ENCODE data around the gene ZNF385C. TPM values are rescaled to one million over a fixed set of nuclear protein-coding genes. Genes with fewer than 3 reads are reported as not detected.

The ZNF385C gene
- total RNA-seq, 2 experiments from 2014 or later: not detected

DNA sequence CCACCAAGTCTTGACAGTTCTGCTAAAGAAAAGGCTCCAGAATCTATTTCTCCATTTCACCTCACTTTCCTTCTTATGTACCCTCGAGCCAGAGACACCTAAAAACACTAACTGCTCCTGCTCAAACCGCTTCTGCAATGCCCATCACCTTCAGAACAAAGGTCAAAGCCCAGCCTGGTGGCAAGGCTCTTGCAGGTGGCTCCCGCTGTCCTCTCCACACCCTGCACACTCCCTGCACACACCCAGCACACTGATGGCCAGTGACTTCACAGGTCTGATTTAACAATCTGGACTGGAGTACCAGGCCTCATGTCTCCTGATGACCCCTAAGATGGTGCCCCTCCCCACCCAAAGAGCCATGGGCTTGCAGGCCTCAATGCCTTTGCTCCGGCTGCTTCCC, 38.0 kb downstream of the ZNF385C start:
- Mint-ChIP-seq H3K4me1 (peaks cover 32% of the 10 kb centered on the region), H3K4me3 (no peak overlapping the region), H3K27me3 (no peaks in the 10 kb centered on the region), H3K9me3 (no peaks in the 10 kb centered on the region), H3K27ac (no peak overlapping the region), H3K36me3 (ENCODE audit: low read depth) (no peaks in the 10 kb centered on the region)
- no peak for DNase-seq
- ChIA-PET CTCF (interaction anchor here (1.0 to 1.2 kb wide), 2 partner anchors 21 to 35 kb away, joined by 3 read pairs; no protein-coding TSS in a partner anchor), POLR2A (no interaction called here)

DNA sequence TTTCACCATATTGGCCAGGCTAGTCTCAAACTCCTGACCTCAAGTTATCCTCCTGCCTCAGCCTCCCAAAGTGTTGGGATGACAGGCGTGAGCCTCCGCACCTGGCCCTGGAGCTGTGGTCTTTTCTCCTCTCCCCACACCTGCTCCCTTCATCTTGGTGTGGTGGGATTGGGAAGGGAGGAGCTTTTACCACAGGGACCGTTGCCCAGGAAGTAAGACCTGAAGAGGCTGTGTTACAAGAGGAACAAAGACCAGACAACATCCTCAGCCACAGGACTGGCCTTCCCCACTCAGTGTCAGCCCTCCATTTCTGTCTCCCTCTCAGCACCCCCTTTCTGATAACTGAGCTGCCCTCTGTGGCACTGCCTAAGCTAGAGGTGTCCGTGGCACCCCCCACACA, 38.5 kb downstream of the ZNF385C start:
- Mint-ChIP-seq H3K4me1 (peaks cover 28% of the 10 kb centered on the region), H3K4me3 (no peak overlapping the region), H3K9me3 (no peaks in the 10 kb centered on the region), H3K27me3 (peaks cover 3% of the 10 kb centered on the region), H3K27ac (no peak overlapping the region), H3K36me3 (ENCODE audit: low read depth) (no peaks in the 10 kb centered on the region)
- ChIA-PET POLR2A (no interaction called here), CTCF (interaction anchor here (1.2 to 1.3 kb wide), 2 partner anchors 13 to 34 kb away, joined by 3 to 5 read pairs; no protein-coding TSS in a partner anchor)
- DNase-seq: no peak

DNA sequence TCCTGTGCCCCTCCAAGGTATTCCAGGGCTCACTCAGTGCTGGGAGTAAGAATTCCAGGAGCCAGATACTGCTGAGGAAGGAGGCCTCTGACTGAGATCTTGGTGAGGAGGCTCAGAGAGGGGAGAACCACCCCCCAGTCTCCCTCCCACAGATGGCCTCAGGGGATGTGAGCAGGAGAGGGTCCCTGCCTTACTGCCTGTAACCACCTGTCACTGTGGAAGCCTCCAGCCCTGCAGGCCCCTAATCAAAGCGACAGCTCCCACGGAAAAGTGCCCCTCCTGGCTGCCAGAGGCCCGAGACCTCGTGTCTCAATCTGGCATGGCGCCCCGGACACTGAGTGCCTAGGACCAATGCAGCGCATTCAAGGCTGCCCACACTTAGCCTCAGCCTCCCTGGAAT, 40.2 kb downstream of the ZNF385C start:
- no peak overlapping the region for H3K4me3 Mint-ChIP-seq
- CTCF ChIA-PET: interaction anchor here (0.5 kb wide), 1 partner anchor 158 kb away, joined by 4 read pairs; no protein-coding TSS in a partner anchor
- no peaks in the 10 kb centered on the region for H3K36me3 Mint-ChIP-seq (ENCODE audit: low read depth)
- H3K27me3 Mint-ChIP-seq: peaks cover 17% of the 10 kb centered on the region
- no peak overlapping the region for H3K27ac Mint-ChIP-seq
- POLR2A ChIA-PET: interaction anchor here (0.6 kb wide), 1 partner anchor 23 kb away, joined by 4 read pairs; no protein-coding TSS in a partner anchor
- no peak for DNase-seq
- H3K4me1 Mint-ChIP-seq: peaks cover 11% of the 10 kb centered on the region
- H3K9me3 Mint-ChIP-seq: no peaks in the 10 kb centered on the region

GRCh38 chr17:42056635-42057034, 41.6 kb downstream of the ZNF385C start:
- DNase-seq: no peak
- peaks cover 5% of the 10 kb centered on the region for H3K4me1 Mint-ChIP-seq
- H3K27ac Mint-ChIP-seq: no peak overlapping the region
- H3K36me3 Mint-ChIP-seq (ENCODE audit: low read depth): no peaks in the 10 kb centered on the region
- H3K27me3 Mint-ChIP-seq: peaks cover 29% of the 10 kb centered on the region
- ChIA-PET POLR2A (no interaction called here), CTCF (interaction anchor here (0.8 to 1.6 kb wide), 6 partner anchors 9 to 253 kb away, joined by 3 to 4 read pairs (median 3); partner anchors contain the start of gene ACLY)
- no peaks in the 10 kb centered on the region for H3K9me3 Mint-ChIP-seq
- H3K4me3 Mint-ChIP-seq: no peak overlapping the region

DNA sequence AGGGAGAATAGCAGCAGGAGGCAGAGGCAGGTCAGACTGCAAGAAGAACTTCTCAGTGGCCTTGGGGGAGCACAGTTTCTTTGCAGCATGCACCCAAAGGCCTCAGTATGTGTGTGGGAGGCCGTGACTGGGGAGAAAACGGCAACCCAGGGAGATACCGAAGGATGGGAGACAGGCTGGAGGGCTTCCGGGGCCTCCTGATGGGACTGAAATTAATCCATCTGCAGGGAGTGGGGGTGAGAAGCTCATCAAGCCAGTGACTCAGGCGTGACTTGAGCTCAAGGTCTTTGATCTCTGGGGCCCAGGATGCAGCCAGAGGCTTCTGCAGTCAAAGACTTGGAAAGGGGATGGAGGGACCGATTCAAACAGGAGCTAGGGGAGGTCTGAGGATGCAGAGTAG, 42.8 kb downstream of the ZNF385C start:
- H3K27me3 Mint-ChIP-seq: peaks cover 39% of the 10 kb centered on the region
- no peak overlapping the region for H3K4me3 Mint-ChIP-seq
- CTCF ChIA-PET: interaction anchor here (0.6 to 1.6 kb wide), 5 partner anchors 10 to 126 kb away, joined by 3 to 4 read pairs (median 3); no protein-coding TSS in a partner anchor
- no peaks in the 10 kb centered on the region for H3K36me3 Mint-ChIP-seq (ENCODE audit: low read depth)
- H3K27ac Mint-ChIP-seq: no peak overlapping the region
- H3K4me1 Mint-ChIP-seq: peaks cover 11% of the 10 kb centered on the region
- POLR2A ChIA-PET: interaction anchor here (0.6 kb wide), 1 partner anchor 30 kb away, joined by 6 read pairs; no protein-coding TSS in a partner anchor
- no peaks in the 10 kb centered on the region for H3K9me3 Mint-ChIP-seq
- no peak for DNase-seq

DNA sequence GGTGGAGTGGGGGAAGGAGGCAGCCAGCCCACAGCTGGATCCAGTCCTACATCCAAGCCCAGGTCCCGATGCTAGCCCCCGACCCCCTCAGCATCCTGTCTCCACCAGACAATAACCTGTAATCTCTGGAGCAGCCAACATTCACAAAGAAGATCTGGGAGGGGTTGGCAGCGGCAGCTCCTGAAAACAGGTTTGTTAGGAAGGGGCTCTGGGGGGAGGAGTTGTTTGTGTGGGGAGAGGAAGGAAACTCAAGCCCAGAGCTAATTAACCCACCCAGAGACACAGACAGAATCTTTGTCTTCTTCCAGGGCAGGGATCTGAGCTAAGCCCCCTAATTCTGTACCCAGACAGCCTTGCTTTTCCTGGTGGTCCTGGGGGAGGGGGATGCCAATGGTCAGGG, 43.2 kb downstream of the ZNF385C start:
- peaks cover 7% of the 10 kb centered on the region for H3K4me1 Mint-ChIP-seq
- H3K27me3 Mint-ChIP-seq: peaks cover 39% of the 10 kb centered on the region
- no peak for DNase-seq
- ChIA-PET POLR2A (no interaction called here), CTCF (interaction anchor here (0.6 to 1.6 kb wide), 6 partner anchors 11 to 126 kb away, joined by 3 to 7 read pairs (median 4); no protein-coding TSS in a partner anchor)
- H3K4me3 Mint-ChIP-seq: no peak overlapping the region
- H3K27ac Mint-ChIP-seq: no peak overlapping the region
- H3K9me3 Mint-ChIP-seq: no peaks in the 10 kb centered on the region
- no peaks in the 10 kb centered on the region for H3K36me3 Mint-ChIP-seq (ENCODE audit: low read depth)

DNA sequence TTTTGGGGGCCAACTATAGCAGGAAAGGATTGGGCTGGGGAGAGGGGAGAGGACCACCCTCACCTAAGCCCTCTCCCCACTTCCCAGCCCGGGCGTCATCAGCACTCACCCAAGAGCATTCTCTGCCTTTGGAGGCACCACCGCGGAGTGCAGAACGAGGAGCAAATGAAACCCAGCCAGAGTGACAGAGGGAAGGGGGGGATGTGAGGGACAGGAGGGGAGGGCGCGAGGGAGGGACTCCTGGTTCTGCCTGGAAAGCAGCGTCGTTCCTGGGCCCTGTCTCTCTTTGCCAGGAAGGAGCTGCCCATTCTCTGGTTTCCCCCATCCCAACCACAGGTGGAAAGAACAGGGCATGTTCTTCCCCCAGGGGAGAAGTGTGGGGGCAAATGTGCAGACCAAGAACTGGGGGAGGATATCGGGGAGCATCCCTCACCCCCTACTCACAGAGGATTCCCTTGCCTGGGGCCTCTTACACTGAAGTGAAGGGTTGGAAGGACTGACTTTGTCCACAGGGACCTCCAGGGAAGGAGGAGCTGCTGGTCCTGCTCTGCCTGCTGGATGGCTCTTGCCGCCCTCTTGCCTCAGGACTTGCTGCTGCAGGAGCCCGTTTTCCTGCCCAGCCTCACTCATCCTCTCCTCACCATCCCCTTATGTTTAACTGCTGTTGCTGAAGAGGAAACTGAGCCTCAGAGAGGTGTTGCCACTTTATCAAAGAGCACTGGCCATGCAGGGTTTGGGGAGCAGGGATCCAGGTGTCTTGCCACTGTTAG, 44.4 kb downstream of the ZNF385C start:
- ChIA-PET POLR2A (no interaction called here), CTCF (interaction anchor here (1.6 kb wide), 1 partner anchor 28 kb away, joined by 7 read pairs; no protein-coding TSS in a partner anchor)
- no peak for DNase-seq
- Mint-ChIP-seq H3K4me1 (peaks cover 10% of the 10 kb centered on the region), H3K36me3 (ENCODE audit: low read depth) (no peaks in the 10 kb centered on the region), H3K4me3 (no peak overlapping the region), H3K27ac (no peak overlapping the region), H3K27me3 (peaks cover 49% of the 10 kb centered on the region), H3K9me3 (no peaks in the 10 kb centered on the region)

DNA sequence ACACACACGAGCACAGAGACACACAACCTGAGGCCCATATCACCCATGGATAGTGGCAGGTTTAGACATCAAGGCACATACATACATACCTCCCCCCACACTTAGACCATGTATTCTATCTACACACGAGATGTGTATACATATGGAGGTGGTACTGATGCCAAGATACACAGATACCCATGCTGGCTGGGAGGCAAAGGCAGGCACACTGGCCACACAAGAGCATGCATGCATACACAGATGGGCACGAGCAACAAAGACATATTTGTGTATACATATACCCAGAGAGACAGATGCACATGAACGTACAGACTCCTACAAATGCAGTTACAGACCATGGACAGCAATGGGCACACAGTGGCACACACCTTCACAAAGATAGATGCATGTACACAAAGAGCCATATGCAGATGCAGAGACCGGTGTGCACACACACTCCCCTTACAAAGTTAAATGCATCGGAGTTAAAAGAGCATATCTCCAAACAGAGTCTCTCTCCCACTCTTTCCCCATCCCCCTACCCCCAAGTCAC, 45.9 kb downstream of the ZNF385C start:
- Mint-ChIP-seq H3K27ac (no peak overlapping the region), H3K36me3 (ENCODE audit: low read depth) (no peaks in the 10 kb centered on the region), H3K9me3 (no peaks in the 10 kb centered on the region), H3K4me3 (no peak overlapping the region), H3K27me3 (peaks cover 58% of the 10 kb centered on the region), H3K4me1 (peaks cover 10% of the 10 kb centered on the region)
- no peak for DNase-seq
- CTCF ChIA-PET: interaction anchor here (1.6 kb wide), 2 partner anchors 11 to 13 kb away, joined by 3 to 4 read pairs; no protein-coding TSS in a partner anchor
- POLR2A ChIA-PET: no interaction called here

GRCh38 chr17:42051645-42052044, 46.6 kb downstream of the ZNF385C start:
- H3K27me3 Mint-ChIP-seq: peaks cover 58% of the 10 kb centered on the region
- no peak overlapping the region for H3K27ac Mint-ChIP-seq
- H3K36me3 Mint-ChIP-seq (ENCODE audit: low read depth): no peaks in the 10 kb centered on the region
- no peak overlapping the region for H3K4me3 Mint-ChIP-seq
- ChIA-PET POLR2A (no interaction called here), CTCF (interaction anchor here (1.2 to 1.6 kb wide), 3 partner anchors 10 to 12 kb away, joined by 3 to 4 read pairs (median 3); no protein-coding TSS in a partner anchor)
- H3K4me1 Mint-ChIP-seq: peaks cover 10% of the 10 kb centered on the region
- no peaks in the 10 kb centered on the region for H3K9me3 Mint-ChIP-seq
- no peak for DNase-seq

- peaks cover 10% of the 10 kb centered on the region for H3K4me1 Mint-ChIP-seq
- POLR2A ChIA-PET: no interaction called here
- H3K27ac Mint-ChIP-seq: no peak overlapping the region
- DNase-seq: no peak
- H3K4me3 Mint-ChIP-seq: peak overlapping the region; percentile 46
- no peaks in the 10 kb centered on the region for H3K36me3 Mint-ChIP-seq (ENCODE audit: low read depth)
- CTCF ChIA-PET: interaction anchor here (1.2 to 1.6 kb wide), 3 partner anchors 10 to 13 kb away, joined by 3 to 4 read pairs (median 3); no protein-coding TSS in a partner anchor
- H3K27me3 Mint-ChIP-seq: peaks cover 58% of the 10 kb centered on the region
- H3K9me3 Mint-ChIP-seq: no peaks in the 10 kb centered on the region
These were observed 47.3 kb downstream of the ZNF385C start for GRCh38 chr17:42051013-42051400.

GRCh38 chr17:42050393-42051012, 47.8 kb downstream of the ZNF385C start, which contains the start of gene C17orf113:
C17orf113 (minus strand) TSS chr17:42050601; CDS start chr17:42043376, 7,225 bp downstream.
- Mint-ChIP-seq H3K27me3 (peaks cover 58% of the 10 kb centered on the region), H3K4me1 (peaks cover 10% of the 10 kb centered on the region), H3K9me3 (no peaks in the 10 kb centered on the region), H3K36me3 (ENCODE audit: low read depth) (no peaks in the 10 kb centered on the region), H3K4me3 (peak within 1 kb of the TSS; percentile 53), H3K27ac (no peak within 1 kb of the TSS)
- CTCF ChIA-PET: interaction anchor here (1.2 to 1.6 kb wide), 3 partner anchors 9 to 13 kb away, joined by 3 to 4 read pairs (median 3); no protein-coding TSS in a partner anchor
- POLR2A ChIA-PET: no interaction called here
- DNase-seq: peak; percentile 24

GRCh38 chr17:42049834-42050392, 48.4 kb downstream of the ZNF385C start:
- no peaks in the 10 kb centered on the region for H3K9me3 Mint-ChIP-seq
- ChIA-PET POLR2A (interaction anchor here (0.6 kb wide), 1 partner anchor 87 kb away, joined by 3 read pairs; no protein-coding TSS in a partner anchor), CTCF (interaction anchor here (1.1 kb wide), 1 partner anchor 18 kb away, joined by 3 read pairs; no protein-coding TSS in a partner anchor)
- H3K27me3 Mint-ChIP-seq: peaks cover 56% of the 10 kb centered on the region
- no peak for DNase-seq
- peaks cover 10% of the 10 kb centered on the region for H3K4me1 Mint-ChIP-seq
- peak overlapping the region; percentile 53 for H3K4me3 Mint-ChIP-seq
- no peak overlapping the region for H3K27ac Mint-ChIP-seq
- H3K36me3 Mint-ChIP-seq (ENCODE audit: low read depth): no peaks in the 10 kb centered on the region
